ENCODE data around the gene SEMA5B. TPM values are rescaled to one million over a fixed set of nuclear protein-coding genes. Genes with fewer than 3 reads are reported as not detected.

The SEMA5B gene
- total and polyA plus RNA-seq, 9 of the 15 experiments (the other 6 are each of a cell fraction or from before 2014, with no cell fraction given): not detected

DNA sequence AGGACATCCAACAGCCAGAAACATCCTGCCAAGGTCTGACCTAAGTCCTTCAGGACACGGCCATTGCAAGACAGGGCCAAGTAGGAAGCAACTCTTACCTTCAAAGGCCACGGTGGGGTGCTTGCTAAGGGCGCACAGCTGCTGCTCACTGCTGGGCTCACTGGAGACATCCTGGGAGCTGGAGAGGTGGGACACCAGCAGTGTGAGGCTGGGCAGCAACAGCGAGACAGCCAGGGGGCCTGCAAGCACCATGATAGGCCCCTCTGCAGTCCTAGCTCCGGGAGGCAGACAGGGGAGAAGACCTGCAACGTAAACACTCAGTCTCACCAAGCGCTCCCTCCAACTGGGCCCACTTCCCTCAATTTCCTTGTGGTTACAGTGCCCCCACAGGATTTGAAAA is 79.2 kb downstream of the SEMA5B start:
- no peaks in the 10 kb centered on the region for H3K4me1 ChIP-seq (replicated peaks in 1 of 2; ENCODE audit: control insufficient read depth in 2 of 2, insufficient read depth in 2 of 2, low read length in 2 of 2)
- WGBS (ENCODE audit: insufficient coverage, low coverage, missing lambda C conversion rate): 4% methylated on average over 4 of the region's 7 CpGs
- H3K27ac ChIP-seq (ENCODE audit: extremely low read depth, low read depth, low read length): no peak overlapping the region
- H4K20me1 ChIP-seq (replicated peaks; ENCODE audit: control insufficient read depth, insufficient read depth, low read length): no peaks in the 10 kb centered on the region; the same call in 1 of the 2 replicates
- no TSS peak for BruUV-seq (replicated peaks)
- no peaks in the 10 kb centered on the region for H3K9me1 ChIP-seq (ENCODE audit: control insufficient read depth, insufficient read depth, low read length)
- ATAC-seq (peak; percentile 71), DNase-seq (ENCODE audit: extremely low read depth in 1 of 4, low spot score in 3 of 4) (peak in 1 of 4 experiments; percentile 5), FAIRE-seq (no peak)
- 0 out of 4 replicates have a peak overlapping the region, but pooled peaks of 1 of the 2 experiments have one; percentile 52 for H3K9ac ChIP-seq (ENCODE audit: insufficient read depth in 1 of 2, low read depth in 2 of 2, low read length in 2 of 2)
- H3K4me3 ChIP-seq: no peak overlapping the region
- H3K36me3 ChIP-seq (ENCODE audit: control insufficient read depth, insufficient read depth, low read length): no peaks in the 10 kb centered on the region
- CTCF ChIA-PET (ENCODE audit: low intra/inter-chr PET ratio): no interaction called here
- in situ Hi-C loops (cut with MboI): loop anchor here (10.0 kb wide), 1 partner anchor 874 kb away; no protein-coding TSS in a partner anchor
- H3K27me3 ChIP-seq (ENCODE audit: control insufficient read depth in 2 of 2, insufficient read depth in 2 of 2, low read length in 2 of 2): peaks cover 0 to 14% of the 10 kb centered on the region in 2 experiments; a peak in 3 of 5 replicates
- intact Hi-C loops (cut with micrococcal nuclease): loop anchor here (10.0 kb wide), 2 partner anchors 306 to 384 kb away; partner anchors contain the start of genes DTX3L and PARP9
- no peaks in the 10 kb centered on the region for H3K9me3 ChIP-seq (replicated peaks; ENCODE audit: control insufficient read depth, insufficient read depth, low read depth, low read length)
- no peak overlapping the region for H2AFZ ChIP-seq (ENCODE audit: low read depth, low read length)
- no peaks in the 10 kb centered on the region for H3K79me2 ChIP-seq (ENCODE audit: control insufficient read depth, insufficient read depth, low read length)
- no peak overlapping the region for H3K4me2 ChIP-seq (ENCODE audit: insufficient read depth, low read length)
- POLR2A ChIA-PET: interaction anchor here (0.6 kb wide), 1 partner anchor 310 kb away, joined by 3 read pairs; no protein-coding TSS in a partner anchor
- TF ChIP-seq RAD21 (CRISPR knock-in tag; conservative IDR thresholded peaks at IDR 0.05 in 1 of 2, IDR thresholded peaks at IDR 0.05 in 1 of 2): peak in 1 of 2 experiments; percentile 39; a peak in 2 of 4 replicates
- TF ChIP-seq, protein P1, sequence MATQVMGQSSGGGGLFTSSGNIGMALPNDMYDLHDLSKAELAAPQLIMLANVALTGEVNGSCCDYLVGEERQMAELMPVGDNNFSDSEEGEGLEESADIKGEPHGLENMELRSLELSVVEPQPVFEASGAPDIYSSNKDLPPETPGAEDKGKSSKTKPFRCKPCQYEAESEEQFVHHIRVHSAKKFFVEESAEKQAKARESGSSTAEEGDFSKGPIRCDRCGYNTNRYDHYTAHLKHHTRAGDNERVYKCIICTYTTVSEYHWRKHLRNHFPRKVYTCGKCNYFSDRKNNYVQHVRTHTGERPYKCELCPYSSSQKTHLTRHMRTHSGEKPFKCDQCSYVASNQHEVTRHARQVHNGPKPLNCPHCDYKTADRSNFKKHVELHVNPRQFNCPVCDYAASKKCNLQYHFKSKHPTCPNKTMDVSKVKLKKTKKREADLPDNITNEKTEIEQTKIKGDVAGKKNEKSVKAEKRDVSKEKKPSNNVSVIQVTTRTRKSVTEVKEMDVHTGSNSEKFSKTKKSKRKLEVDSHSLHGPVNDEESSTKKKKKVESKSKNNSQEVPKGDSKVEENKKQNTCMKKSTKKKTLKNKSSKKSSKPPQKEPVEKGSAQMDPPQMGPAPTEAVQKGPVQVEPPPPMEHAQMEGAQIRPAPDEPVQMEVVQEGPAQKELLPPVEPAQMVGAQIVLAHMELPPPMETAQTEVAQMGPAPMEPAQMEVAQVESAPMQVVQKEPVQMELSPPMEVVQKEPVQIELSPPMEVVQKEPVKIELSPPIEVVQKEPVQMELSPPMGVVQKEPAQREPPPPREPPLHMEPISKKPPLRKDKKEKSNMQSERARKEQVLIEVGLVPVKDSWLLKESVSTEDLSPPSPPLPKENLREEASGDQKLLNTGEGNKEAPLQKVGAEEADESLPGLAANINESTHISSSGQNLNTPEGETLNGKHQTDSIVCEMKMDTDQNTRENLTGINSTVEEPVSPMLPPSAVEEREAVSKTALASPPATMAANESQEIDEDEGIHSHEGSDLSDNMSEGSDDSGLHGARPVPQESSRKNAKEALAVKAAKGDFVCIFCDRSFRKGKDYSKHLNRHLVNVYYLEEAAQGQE (IDR thresholded peaks at IDR 0.05; ENCODE audit: borderline replicate concordance): peak; percentile 20; the same call in 1 of the 2 replicates
- TF ChIP-seq, protein P1 (CRISPR knock-in tag; IDR thresholded peaks at IDR 0.05; ENCODE audit: low read depth): no peak
- TF ChIP-seq, protein P2, sequence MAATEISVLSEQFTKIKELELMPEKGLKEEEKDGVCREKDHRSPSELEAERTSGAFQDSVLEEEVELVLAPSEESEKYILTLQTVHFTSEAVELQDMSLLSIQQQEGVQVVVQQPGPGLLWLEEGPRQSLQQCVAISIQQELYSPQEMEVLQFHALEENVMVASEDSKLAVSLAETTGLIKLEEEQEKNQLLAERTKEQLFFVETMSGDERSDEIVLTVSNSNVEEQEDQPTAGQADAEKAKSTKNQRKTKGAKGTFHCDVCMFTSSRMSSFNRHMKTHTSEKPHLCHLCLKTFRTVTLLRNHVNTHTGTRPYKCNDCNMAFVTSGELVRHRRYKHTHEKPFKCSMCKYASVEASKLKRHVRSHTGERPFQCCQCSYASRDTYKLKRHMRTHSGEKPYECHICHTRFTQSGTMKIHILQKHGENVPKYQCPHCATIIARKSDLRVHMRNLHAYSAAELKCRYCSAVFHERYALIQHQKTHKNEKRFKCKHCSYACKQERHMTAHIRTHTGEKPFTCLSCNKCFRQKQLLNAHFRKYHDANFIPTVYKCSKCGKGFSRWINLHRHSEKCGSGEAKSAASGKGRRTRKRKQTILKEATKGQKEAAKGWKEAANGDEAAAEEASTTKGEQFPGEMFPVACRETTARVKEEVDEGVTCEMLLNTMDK (IDR thresholded peaks at IDR 0.05; ENCODE audit: borderline replicate concordance, insufficient read depth, low read depth, low read length, poor library complexity, severe bottlenecking): no peak
- no peak for TF ChIP-seq EP300 (IDR thresholded peaks at IDR 0.05; ENCODE audit: low read length)
- TF ChIP-seq ZNF589 (CRISPR knock-in tag; IDR thresholded peaks at IDR 0.05; ENCODE audit: low read depth): no peak
- TF ChIP-seq, protein P3, sequence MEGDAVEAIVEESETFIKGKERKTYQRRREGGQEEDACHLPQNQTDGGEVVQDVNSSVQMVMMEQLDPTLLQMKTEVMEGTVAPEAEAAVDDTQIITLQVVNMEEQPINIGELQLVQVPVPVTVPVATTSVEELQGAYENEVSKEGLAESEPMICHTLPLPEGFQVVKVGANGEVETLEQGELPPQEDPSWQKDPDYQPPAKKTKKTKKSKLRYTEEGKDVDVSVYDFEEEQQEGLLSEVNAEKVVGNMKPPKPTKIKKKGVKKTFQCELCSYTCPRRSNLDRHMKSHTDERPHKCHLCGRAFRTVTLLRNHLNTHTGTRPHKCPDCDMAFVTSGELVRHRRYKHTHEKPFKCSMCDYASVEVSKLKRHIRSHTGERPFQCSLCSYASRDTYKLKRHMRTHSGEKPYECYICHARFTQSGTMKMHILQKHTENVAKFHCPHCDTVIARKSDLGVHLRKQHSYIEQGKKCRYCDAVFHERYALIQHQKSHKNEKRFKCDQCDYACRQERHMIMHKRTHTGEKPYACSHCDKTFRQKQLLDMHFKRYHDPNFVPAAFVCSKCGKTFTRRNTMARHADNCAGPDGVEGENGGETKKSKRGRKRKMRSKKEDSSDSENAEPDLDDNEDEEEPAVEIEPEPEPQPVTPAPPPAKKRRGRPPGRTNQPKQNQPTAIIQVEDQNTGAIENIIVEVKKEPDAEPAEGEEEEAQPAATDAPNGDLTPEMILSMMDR (IDR thresholded peaks at IDR 0.05 in 2 of 3, conservative IDR thresholded peaks at IDR 0.05 in 1 of 3; ENCODE audit: insufficient read depth in 2 of 3, low read depth in 1 of 3, low read length in 3 of 3): peak in 2 of 3 experiments; percentile 25 to 27; a peak in 2 of 6 replicates
- no peak for TF ChIP-seq PTBP1 (IDR thresholded peaks at IDR 0.05; ENCODE audit: low read depth, low read length)
- TF ChIP-seq DACH1 (IDR thresholded peaks at IDR 0.05; ENCODE audit: partially characterized antibody): no peak

Measured in K562 (cell line).